ENCODE results near the gene SMAD6.

Gene SMAD6

DNA sequence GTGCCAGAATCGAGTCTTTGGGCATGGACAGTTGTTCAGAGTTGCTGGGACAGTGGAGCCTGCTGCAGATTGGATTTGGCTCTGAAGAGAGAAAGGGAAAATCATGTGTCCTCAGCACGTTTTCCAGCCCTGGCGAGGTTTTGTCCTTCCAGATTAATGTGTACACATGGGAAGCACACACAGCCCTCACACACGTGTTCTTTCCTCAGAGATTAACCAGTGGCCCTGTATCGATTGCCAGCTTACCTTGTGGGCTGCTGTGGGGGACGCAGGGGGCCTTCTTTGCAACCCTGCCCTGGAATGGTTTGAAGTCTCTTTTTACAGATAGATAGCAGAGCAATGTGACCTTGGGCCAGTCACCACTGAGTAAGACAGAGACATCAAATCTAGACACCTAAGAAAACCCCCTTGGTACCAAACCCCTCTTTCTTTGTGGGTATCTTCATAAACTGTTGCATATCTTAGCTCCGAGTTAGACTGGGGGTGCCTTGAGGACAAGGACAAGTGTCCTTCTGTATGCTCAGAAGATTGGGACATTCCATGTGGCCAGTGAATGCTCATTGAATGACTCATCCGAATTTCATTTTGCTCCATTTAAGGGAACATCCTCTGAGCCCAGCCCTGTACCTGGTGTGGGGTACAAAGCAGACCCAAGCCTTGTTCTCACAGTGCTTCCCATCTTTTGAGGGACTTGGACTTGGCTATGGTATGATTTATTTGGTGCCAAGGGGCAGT lies 48.0 kb downstream of the SMAD6 start:
- peak; percentile 21 for DNase-seq (ENCODE audit: low read depth)
- H3K4me3 ChIP-seq (ENCODE audit: low read depth, low read length): no peak overlapping the region
- TF ChIP-seq, protein P1, sequence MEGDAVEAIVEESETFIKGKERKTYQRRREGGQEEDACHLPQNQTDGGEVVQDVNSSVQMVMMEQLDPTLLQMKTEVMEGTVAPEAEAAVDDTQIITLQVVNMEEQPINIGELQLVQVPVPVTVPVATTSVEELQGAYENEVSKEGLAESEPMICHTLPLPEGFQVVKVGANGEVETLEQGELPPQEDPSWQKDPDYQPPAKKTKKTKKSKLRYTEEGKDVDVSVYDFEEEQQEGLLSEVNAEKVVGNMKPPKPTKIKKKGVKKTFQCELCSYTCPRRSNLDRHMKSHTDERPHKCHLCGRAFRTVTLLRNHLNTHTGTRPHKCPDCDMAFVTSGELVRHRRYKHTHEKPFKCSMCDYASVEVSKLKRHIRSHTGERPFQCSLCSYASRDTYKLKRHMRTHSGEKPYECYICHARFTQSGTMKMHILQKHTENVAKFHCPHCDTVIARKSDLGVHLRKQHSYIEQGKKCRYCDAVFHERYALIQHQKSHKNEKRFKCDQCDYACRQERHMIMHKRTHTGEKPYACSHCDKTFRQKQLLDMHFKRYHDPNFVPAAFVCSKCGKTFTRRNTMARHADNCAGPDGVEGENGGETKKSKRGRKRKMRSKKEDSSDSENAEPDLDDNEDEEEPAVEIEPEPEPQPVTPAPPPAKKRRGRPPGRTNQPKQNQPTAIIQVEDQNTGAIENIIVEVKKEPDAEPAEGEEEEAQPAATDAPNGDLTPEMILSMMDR (IDR thresholded peaks at IDR 0.05; ENCODE audit: low read depth, low read length): no peak
- TF ChIP-seq POLR2A (IDR thresholded peaks at IDR 0.05; ENCODE audit: extremely low read depth, insufficient read length) (no peak), MYC (IDR thresholded peaks at IDR 0.05; ENCODE audit: low read depth, low read length) (no peak)
- TF ChIP-seq, protein P2, sequence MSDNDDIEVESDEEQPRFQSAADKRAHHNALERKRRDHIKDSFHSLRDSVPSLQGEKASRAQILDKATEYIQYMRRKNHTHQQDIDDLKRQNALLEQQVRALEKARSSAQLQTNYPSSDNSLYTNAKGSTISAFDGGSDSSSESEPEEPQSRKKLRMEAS (IDR thresholded peaks at IDR 0.05; ENCODE audit: low read depth, low read length): no peak

DNA sequence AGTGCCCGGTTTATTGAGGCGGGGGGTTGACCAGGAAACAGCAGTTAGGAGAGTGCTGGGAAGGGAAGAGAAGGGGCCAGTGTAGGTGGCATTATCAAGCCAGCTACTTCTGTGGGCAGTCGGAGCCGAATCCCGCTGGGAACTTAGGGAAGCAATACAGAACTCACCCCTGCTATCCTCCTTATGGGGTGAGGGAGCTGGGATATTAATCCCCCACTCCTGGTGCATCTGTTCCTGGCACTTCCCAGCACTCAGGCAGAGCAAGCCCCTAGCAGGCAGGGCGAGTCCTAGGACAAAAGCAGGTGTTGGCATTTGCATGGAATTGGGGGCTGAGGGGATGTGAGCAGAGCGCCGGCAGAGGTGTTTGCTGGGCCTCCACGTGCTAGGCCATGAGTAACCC lies 48.6 kb downstream of the SMAD6 start:
- DNase-seq (ENCODE audit: low read depth): no peak
- TF ChIP-seq MYC (IDR thresholded peaks at IDR 0.05; ENCODE audit: low read depth, low read length) (no peak), POLR2A (IDR thresholded peaks at IDR 0.05; ENCODE audit: extremely low read depth, insufficient read length) (no peak)
- TF ChIP-seq, protein P2 (IDR thresholded peaks at IDR 0.05; ENCODE audit: low read depth, low read length): no peak
- TF ChIP-seq, protein P1 (IDR thresholded peaks at IDR 0.05; ENCODE audit: low read depth, low read length): no peak
- no peak overlapping the region for H3K4me3 ChIP-seq (ENCODE audit: low read depth, low read length)

DNA sequence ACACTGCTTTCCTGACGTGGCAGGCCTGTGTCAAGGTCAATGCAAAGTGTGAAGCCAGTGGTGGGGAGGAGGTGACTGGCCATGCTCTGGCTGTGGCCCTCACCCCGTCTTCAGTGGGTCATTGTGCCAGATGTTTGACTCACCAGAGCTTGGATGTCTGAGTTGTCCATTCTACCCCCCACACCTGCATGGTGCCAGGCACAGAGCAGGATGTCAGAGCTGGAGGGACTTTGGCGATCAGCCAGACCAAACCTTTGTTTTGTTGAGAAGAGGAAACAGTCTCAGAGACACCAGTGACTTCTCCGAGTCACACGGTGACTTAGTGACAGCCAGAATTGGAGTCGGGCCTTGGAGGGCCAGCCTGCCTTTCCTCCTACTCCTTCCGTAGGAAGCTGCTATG lies 49.5 kb downstream of the SMAD6 start:
- TF ChIP-seq, protein P1 (IDR thresholded peaks at IDR 0.05; ENCODE audit: low read depth, low read length): no peak
- no peak for TF ChIP-seq POLR2A (IDR thresholded peaks at IDR 0.05; ENCODE audit: extremely low read depth, insufficient read length)
- TF ChIP-seq, protein P2 (IDR thresholded peaks at IDR 0.05; ENCODE audit: low read depth, low read length): no peak; the same call in 1 of the 2 replicates
- TF ChIP-seq MYC (IDR thresholded peaks at IDR 0.05; ENCODE audit: low read depth, low read length): no peak
- no peak overlapping the region for H3K4me3 ChIP-seq (ENCODE audit: low read depth, low read length)
- peak; percentile 21 for DNase-seq (ENCODE audit: low read depth)

DNA sequence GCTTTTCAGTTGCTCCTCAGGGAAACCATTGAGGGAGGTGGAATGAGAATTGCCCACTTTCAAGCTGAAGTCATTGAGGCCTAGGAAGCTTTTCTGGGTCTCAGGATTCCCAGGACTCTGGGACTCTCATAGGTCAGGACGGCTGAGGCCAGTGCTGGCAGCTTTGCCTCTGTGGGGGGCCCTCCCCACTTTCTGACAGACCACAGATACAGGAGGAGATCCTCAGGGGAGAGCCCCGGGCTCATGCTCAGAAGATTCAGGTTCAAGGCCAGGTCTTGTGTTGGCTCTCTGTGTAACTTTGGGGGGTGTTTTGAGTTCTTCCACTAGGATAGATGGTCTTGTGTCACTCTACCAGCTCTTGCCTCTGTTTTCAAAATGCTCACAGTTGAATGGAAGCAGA lies 50.0 kb downstream of the SMAD6 start:
- TF ChIP-seq, protein P2 (IDR thresholded peaks at IDR 0.05; ENCODE audit: low read depth, low read length): no peak
- no peak for TF ChIP-seq MYC (IDR thresholded peaks at IDR 0.05; ENCODE audit: low read depth, low read length)
- TF ChIP-seq POLR2A (IDR thresholded peaks at IDR 0.05; ENCODE audit: extremely low read depth, insufficient read length): no peak
- TF ChIP-seq, protein P1 (IDR thresholded peaks at IDR 0.05; ENCODE audit: low read depth, low read length): no peak

DNA sequence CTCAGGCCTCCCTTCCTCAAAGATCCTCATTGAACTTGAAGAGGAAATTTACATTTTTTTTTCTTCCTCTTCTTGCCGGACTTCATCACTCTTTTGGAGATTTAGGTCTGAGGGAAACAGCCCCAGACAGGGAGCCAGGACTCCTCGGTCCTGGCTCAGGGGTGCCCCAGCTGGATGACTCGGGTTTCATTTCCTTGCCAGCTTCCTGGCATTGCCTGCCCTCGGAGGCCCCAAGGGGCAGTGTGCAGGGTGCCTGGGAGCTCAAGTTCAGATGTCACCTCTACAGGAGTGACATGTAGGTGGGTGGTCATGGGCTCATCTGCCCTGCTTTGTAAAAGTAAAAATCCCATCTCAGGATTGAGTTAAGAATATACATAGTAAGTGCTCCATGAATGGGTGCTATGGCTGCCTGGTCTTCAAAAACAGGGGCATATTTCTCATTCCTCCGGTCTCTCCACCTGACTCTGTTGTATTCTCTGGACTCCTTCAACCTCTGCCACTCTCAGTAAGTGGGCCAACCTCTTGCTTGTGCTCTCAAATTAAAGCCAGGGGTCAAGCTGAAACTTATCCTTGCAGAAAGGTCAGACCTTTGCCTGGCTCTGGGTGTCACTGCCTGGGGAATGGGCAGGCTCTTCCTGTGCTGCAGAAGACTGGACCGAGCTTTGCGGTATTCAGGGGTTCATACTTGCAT lies 51.8 kb downstream of the SMAD6 start:
- TF ChIP-seq, protein P1 (IDR thresholded peaks at IDR 0.05; ENCODE audit: low read depth, low read length): no peak
- TF ChIP-seq, protein P2 (IDR thresholded peaks at IDR 0.05; ENCODE audit: low read depth, low read length): no peak
- TF ChIP-seq MYC (IDR thresholded peaks at IDR 0.05; ENCODE audit: low read depth, low read length) (no peak), POLR2A (IDR thresholded peaks at IDR 0.05; ENCODE audit: extremely low read depth, insufficient read length) (no peak)
- no peak for DNase-seq (ENCODE audit: low read depth)
- H3K4me3 ChIP-seq (ENCODE audit: low read depth, low read length): no peak overlapping the region

More for the DNA sequence above, 50.0 kb downstream of the SMAD6 start:
- no peak overlapping the region for H3K4me3 ChIP-seq (ENCODE audit: low read depth, low read length)
- no peak for DNase-seq (ENCODE audit: low read depth)
